ENCODE measurements around the gene CALY. TPM values are rescaled to one million over a fixed set of nuclear protein-coding genes. Genes with fewer than 3 reads are reported as not detected.

The CALY gene
- polyA plus RNA-seq, 1 donor, result not detected

- no peak for DNase-seq (ENCODE audit: low read depth)
Observed at GRCh38 chr10:133351408-133352318, 15.0 kb upstream of the CALY start.

- DNase-seq (ENCODE audit: low read depth), result no peak
Observed at GRCh38 chr10:133350950-133351329, 14.2 kb upstream of the CALY start.

GRCh38 chr10:133350283-133350949 is 13.7 kb upstream of the CALY start:
- no peak for DNase-seq (ENCODE audit: low read depth)

GRCh38 chr10:133349577-133350011 is 12.9 kb upstream of the CALY start:
- DNase-seq (ENCODE audit: low read depth), result no peak

- no peak for DNase-seq (ENCODE audit: low read depth)
Observed at GRCh38 chr10:133349160-133349568, 12.5 kb upstream of the CALY start.

- no peak for DNase-seq (ENCODE audit: low read depth)
Observed at GRCh38 chr10:133347710-133348517, 11.2 kb upstream of the CALY start.

GRCh38 chr10:133346413-133346812 is 9.7 kb upstream of the CALY start:
- DNase-seq (ENCODE audit: low read depth), result no peak

- no peak for DNase-seq (ENCODE audit: low read depth)
Observed at GRCh38 chr10:133344236-133344635, 7.5 kb upstream of the CALY start.

- DNase-seq (ENCODE audit: low read depth), result no peak
Observed at GRCh38 chr10:133343558-133343957, 6.9 kb upstream of the CALY start.

GRCh38 chr10:133342942-133343341 is 6.2 kb upstream of the CALY start:
- DNase-seq (ENCODE audit: low read depth), result no peak

- no peak for DNase-seq (ENCODE audit: low read depth)
Observed at GRCh38 chr10:133341983-133342382, 5.3 kb upstream of the CALY start.

GRCh38 chr10:133339708-133340380 is 3.1 kb upstream of the CALY start:
- no peak for DNase-seq (ENCODE audit: low read depth)

- DNase-seq (ENCODE audit: low read depth), result no peak
Observed at GRCh38 chr10:133338080-133339071, 1.7 kb upstream of the CALY start.

- DNase-seq (ENCODE audit: low read depth), result no peak
Observed at GRCh38 chr10:133337370-133337725, 652 bp upstream of the CALY start.

GRCh38 chr10:133336118-133336576 is 549 bp downstream of the CALY start:
- DNase-seq (ENCODE audit: low read depth), result no peak

- DNase-seq (ENCODE audit: low read depth), result peak; percentile 28
Observed at GRCh38 chr10:133335246-133336117, 1.2 kb downstream of the CALY start.

GRCh38 chr10:133334503-133335245 is 2.0 kb downstream of the CALY start:
- no peak for DNase-seq (ENCODE audit: low read depth)

GRCh38 chr10:133332936-133333699 is 3.6 kb downstream of the CALY start:
- no peak for DNase-seq (ENCODE audit: low read depth)
